ENCODE results near the gene PIPOX.
"Not testable (repeated sequence)": the region's sequence is repeated elsewhere in the genome, so short reads cannot be mapped to it uniquely, and the experiment has no call there.

Gene PIPOX

GRCh38 chr17:29079887-29080286 is 36.9 kb downstream of the PIPOX start:
- H3K4me1 ChIP-seq = no peaks in the 10 kb centered on the region
- H3K9me3 ChIP-seq = no peaks in the 10 kb centered on the region
- in situ Hi-C loops (cut with MboI; ENCODE audit: low sequenced_read_pairs) = no loop called here
- no peaks in the 10 kb centered on the region for H3K27me3 ChIP-seq (ENCODE audit: low read depth)
- H3K4me3 ChIP-seq = no peak overlapping the region
- H3K36me3 ChIP-seq (replicated peaks) = peaks cover 4% of the 10 kb centered on the region; the same call in 1 of the 2 replicates
- no peak for DNase-seq (ENCODE audit: low spot score in 2 of 2)

- no peaks in the 10 kb centered on the region for H3K9me3 ChIP-seq
- H3K27me3 ChIP-seq (ENCODE audit: low read depth) = no peaks in the 10 kb centered on the region
- in situ Hi-C loops (cut with MboI; ENCODE audit: low sequenced_read_pairs) = no loop called here
- peaks cover 4% of the 10 kb centered on the region; the same call in 1 of the 2 replicates for H3K36me3 ChIP-seq (replicated peaks)
- no peaks in the 10 kb centered on the region for H3K4me1 ChIP-seq
- H3K4me3 ChIP-seq = no peak overlapping the region
- DNase-seq (ENCODE audit: low spot score in 2 of 2) = no peak
Observed at GRCh38 chr17:29080323-29080722, 37.4 kb downstream of the PIPOX start.

- no peaks in the 10 kb centered on the region for H3K27me3 ChIP-seq (ENCODE audit: low read depth)
- no peaks in the 10 kb centered on the region for H3K9me3 ChIP-seq
- H3K4me1 ChIP-seq = no peaks in the 10 kb centered on the region
- DNase-seq (ENCODE audit: low spot score in 2 of 2) = no peak
- no peak overlapping the region for H3K4me3 ChIP-seq
- H3K36me3 ChIP-seq (replicated peaks) = peaks cover 4% of the 10 kb centered on the region; the same call in 1 of the 2 replicates
- in situ Hi-C loops (cut with MboI; ENCODE audit: low sequenced_read_pairs) = no loop called here
Observed at GRCh38 chr17:29080965-29081364, 38.0 kb downstream of the PIPOX start.

- H3K36me3 ChIP-seq (replicated peaks) = no peaks in the 10 kb centered on the region
- H3K4me3 ChIP-seq = no peak overlapping the region
- H3K4me1 ChIP-seq = no peaks in the 10 kb centered on the region
- no peaks in the 10 kb centered on the region for H3K27me3 ChIP-seq (ENCODE audit: low read depth)
- DNase-seq (ENCODE audit: low spot score in 2 of 2) = no peak
- in situ Hi-C loops (cut with MboI; ENCODE audit: low sequenced_read_pairs) = no loop called here
- no peaks in the 10 kb centered on the region for H3K9me3 ChIP-seq
Observed at GRCh38 chr17:29084541-29085146, 41.7 kb downstream of the PIPOX start.

GRCh38 chr17:29085223-29085622 is 42.3 kb downstream of the PIPOX start:
- H3K36me3 ChIP-seq (replicated peaks) = no peaks in the 10 kb centered on the region

GRCh38 chr17:29086628-29087332 is 43.8 kb downstream of the PIPOX start:
- Histone ChIP-seq H3K9me3 (no peaks in the 10 kb centered on the region), H3K27me3 (ENCODE audit: low read depth) (no peaks in the 10 kb centered on the region), H3K36me3 (replicated peaks) (no peaks in the 10 kb centered on the region), H3K4me1 (no peaks in the 10 kb centered on the region), H3K4me3 (no peak overlapping the region)
- no peak for DNase-seq (ENCODE audit: low spot score in 2 of 2)
- in situ Hi-C loops (cut with MboI; ENCODE audit: low sequenced_read_pairs) = no loop called here

More at GRCh38 chr17:29085223-29085622, 42.3 kb downstream of the PIPOX start:
- Histone ChIP-seq H3K4me1 (no peaks in the 10 kb centered on the region), H3K4me3 (no peak overlapping the region), H3K27me3 (ENCODE audit: low read depth) (no peaks in the 10 kb centered on the region), H3K9me3 (no peaks in the 10 kb centered on the region)
- in situ Hi-C loops (cut with MboI; ENCODE audit: low sequenced_read_pairs) = no loop called here
- DNase-seq (ENCODE audit: low spot score in 2 of 2) = no peak

GRCh38 chr17:29088782-29089181 is 45.8 kb downstream of the PIPOX start:
- in situ Hi-C loops (cut with MboI; ENCODE audit: low sequenced_read_pairs); H3K36me3 ChIP-seq (replicated peaks); DNase-seq (ENCODE audit: low spot score in 2 of 2): not testable (repeated sequence)

GRCh38 chr17:29089601-29090044 is 46.7 kb downstream of the PIPOX start:
- no peaks in the 10 kb centered on the region for H3K9me3 ChIP-seq
- H3K27me3 ChIP-seq (ENCODE audit: low read depth) = no peaks in the 10 kb centered on the region
- DNase-seq (ENCODE audit: low spot score in 2 of 2) = no peak
- no peaks in the 10 kb centered on the region for H3K36me3 ChIP-seq (replicated peaks)
- in situ Hi-C loops (cut with MboI; ENCODE audit: low sequenced_read_pairs) = no loop called here
- H3K4me1 ChIP-seq = no peaks in the 10 kb centered on the region
- H3K4me3 ChIP-seq = no peak overlapping the region

More at GRCh38 chr17:29088782-29089181, 45.8 kb downstream of the PIPOX start:
- not testable (repeated sequence) for H3K27me3 ChIP-seq (ENCODE audit: low read depth); H3K9me3 ChIP-seq; H3K4me1 ChIP-seq; H3K4me3 ChIP-seq

- H3K4me3 ChIP-seq = no peak overlapping the region
- in situ Hi-C loops (cut with MboI; ENCODE audit: low sequenced_read_pairs) = no loop called here
- no peaks in the 10 kb centered on the region for H3K9me3 ChIP-seq
- H3K36me3 ChIP-seq (replicated peaks) = no peaks in the 10 kb centered on the region
- no peaks in the 10 kb centered on the region for H3K27me3 ChIP-seq (ENCODE audit: low read depth)
- H3K4me1 ChIP-seq = no peaks in the 10 kb centered on the region
- DNase-seq (ENCODE audit: low spot score in 2 of 2) = no peak
Observed at GRCh38 chr17:29090108-29090507, 47.2 kb downstream of the PIPOX start.

- H3K27me3 ChIP-seq (ENCODE audit: low read depth) = no peaks in the 10 kb centered on the region
- DNase-seq (ENCODE audit: low spot score in 2 of 2) = no peak
Observed at GRCh38 chr17:29090750-29091605, 48.0 kb downstream of the PIPOX start.

GRCh38 chr17:29091606-29092289 is 48.8 kb downstream of the PIPOX start:
- Histone ChIP-seq H3K27me3 (ENCODE audit: low read depth) (no peaks in the 10 kb centered on the region), H3K4me1 (no peaks in the 10 kb centered on the region), H3K9me3 (no peaks in the 10 kb centered on the region), H3K4me3 (no peak overlapping the region), H3K36me3 (replicated peaks) (no peaks in the 10 kb centered on the region)
- no peak for DNase-seq (ENCODE audit: low spot score in 2 of 2)
- in situ Hi-C loops (cut with MboI; ENCODE audit: low sequenced_read_pairs) = no loop called here

More at GRCh38 chr17:29090750-29091605, 48.0 kb downstream of the PIPOX start:
- in situ Hi-C loops (cut with MboI; ENCODE audit: low sequenced_read_pairs) = no loop called here
- Histone ChIP-seq H3K36me3 (replicated peaks) (no peaks in the 10 kb centered on the region), H3K4me3 (no peak overlapping the region), H3K9me3 (no peaks in the 10 kb centered on the region), H3K4me1 (no peaks in the 10 kb centered on the region)

GRCh38 chr17:29093090-29093871 is 50.3 kb downstream of the PIPOX start:
- peaks cover 3% of the 10 kb centered on the region; the same call in 1 of the 2 replicates for H3K36me3 ChIP-seq (replicated peaks)
- H3K4me3 ChIP-seq = no peak overlapping the region
- no peaks in the 10 kb centered on the region for H3K9me3 ChIP-seq
- H3K4me1 ChIP-seq = no peaks in the 10 kb centered on the region
- in situ Hi-C loops (cut with MboI; ENCODE audit: low sequenced_read_pairs) = no loop called here
- DNase-seq (ENCODE audit: low spot score in 2 of 2) = no peak
- no peaks in the 10 kb centered on the region for H3K27me3 ChIP-seq (ENCODE audit: low read depth)

All from HAP-1 (cell line).